ENCODE measurements around the gene CST6. TPM values are rescaled to one million over a fixed set of nuclear protein-coding genes. Genes with fewer than 3 reads are reported as not detected.

CST6 gene
- total and polyA plus RNA-seq, 4 donors, result not detected

DNA sequence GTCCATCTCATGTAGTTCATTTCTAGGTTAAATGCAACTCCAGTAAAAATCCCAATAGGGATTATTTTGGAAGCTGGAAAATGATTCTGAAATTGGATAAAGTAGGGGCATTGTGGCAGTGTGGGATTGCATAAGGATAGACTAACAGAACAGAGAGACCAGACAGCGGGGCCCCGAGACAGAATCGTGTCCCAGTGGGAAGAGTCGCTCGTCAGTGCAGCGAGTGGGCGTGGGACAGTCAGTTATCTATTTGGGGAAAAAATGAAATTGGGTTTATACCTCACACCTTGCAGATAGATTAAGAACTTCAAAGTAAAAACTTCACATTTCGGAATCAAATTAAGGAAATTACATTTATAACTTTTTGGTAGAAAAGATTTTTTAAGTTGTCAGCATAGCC, 39.7 kb upstream of the CST6 start:
- no peak for DNase-seq (ENCODE audit: low spot score)
- Histone ChIP-seq H3K27ac (ENCODE audit: low read depth in 1 of 2, low read length in 2 of 2) (no peak overlapping the region), H3K36me3 (ENCODE audit: control insufficient read depth in 4 of 4, insufficient read depth in 3 of 4, low read depth in 1 of 4, low read length in 3 of 4) (peaks cover 10 to 50% (median 24%) of the 10 kb centered on the region in 4 donors), H3K4me3 (ENCODE audit: low read depth in 1 of 3, low read length in 3 of 3) (no peak overlapping the region), H3K4me1 (ENCODE audit: control insufficient read depth in 4 of 4, insufficient read depth in 4 of 4, low read length in 3 of 4) (no peaks in the 10 kb centered on the region), H3K27me3 (ENCODE audit: control insufficient read depth in 4 of 4, insufficient read depth in 4 of 4, low read length in 3 of 4) (no peaks in the 10 kb centered on the region), H3K9ac (ENCODE audit: low read depth in 1 of 2, low read length in 2 of 2) (no peak overlapping the region), H3K9me3 (ENCODE audit: control insufficient read depth in 4 of 4, low read length in 3 of 4) (no peaks in the 10 kb centered on the region)
- TF ChIP-seq HNF4A (conservative IDR thresholded peaks at IDR 0.05), result no peak
- TF ChIP-seq, protein P1, sequence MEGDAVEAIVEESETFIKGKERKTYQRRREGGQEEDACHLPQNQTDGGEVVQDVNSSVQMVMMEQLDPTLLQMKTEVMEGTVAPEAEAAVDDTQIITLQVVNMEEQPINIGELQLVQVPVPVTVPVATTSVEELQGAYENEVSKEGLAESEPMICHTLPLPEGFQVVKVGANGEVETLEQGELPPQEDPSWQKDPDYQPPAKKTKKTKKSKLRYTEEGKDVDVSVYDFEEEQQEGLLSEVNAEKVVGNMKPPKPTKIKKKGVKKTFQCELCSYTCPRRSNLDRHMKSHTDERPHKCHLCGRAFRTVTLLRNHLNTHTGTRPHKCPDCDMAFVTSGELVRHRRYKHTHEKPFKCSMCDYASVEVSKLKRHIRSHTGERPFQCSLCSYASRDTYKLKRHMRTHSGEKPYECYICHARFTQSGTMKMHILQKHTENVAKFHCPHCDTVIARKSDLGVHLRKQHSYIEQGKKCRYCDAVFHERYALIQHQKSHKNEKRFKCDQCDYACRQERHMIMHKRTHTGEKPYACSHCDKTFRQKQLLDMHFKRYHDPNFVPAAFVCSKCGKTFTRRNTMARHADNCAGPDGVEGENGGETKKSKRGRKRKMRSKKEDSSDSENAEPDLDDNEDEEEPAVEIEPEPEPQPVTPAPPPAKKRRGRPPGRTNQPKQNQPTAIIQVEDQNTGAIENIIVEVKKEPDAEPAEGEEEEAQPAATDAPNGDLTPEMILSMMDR (IDR thresholded peaks at IDR 0.05; ENCODE audit: low read depth, low read length, missing input control), result no peak
- TF ChIP-seq TAF1 (conservative IDR thresholded peaks at IDR 0.05), result no peak
- TF ChIP-seq JUND (IDR thresholded peaks at IDR 0.05), result no peak
- TF ChIP-seq YY1 (IDR thresholded peaks at IDR 0.05), result no peak
- no peak for TF ChIP-seq FOXA1 (IDR thresholded peaks at IDR 0.05)
- no peak for TF ChIP-seq HNF4G (IDR thresholded peaks at IDR 0.05)
- TF ChIP-seq RXRA (IDR thresholded peaks at IDR 0.05), result no peak
- no peak for TF ChIP-seq GABPA (IDR thresholded peaks at IDR 0.05 in 1 of 2, conservative IDR thresholded peaks at IDR 0.05 in 1 of 2)
- no peak for TF ChIP-seq MAX (IDR thresholded peaks at IDR 0.05)
- WGBS, result 98% methylated on average over 8 of the region's 8 CpGs

DNA sequence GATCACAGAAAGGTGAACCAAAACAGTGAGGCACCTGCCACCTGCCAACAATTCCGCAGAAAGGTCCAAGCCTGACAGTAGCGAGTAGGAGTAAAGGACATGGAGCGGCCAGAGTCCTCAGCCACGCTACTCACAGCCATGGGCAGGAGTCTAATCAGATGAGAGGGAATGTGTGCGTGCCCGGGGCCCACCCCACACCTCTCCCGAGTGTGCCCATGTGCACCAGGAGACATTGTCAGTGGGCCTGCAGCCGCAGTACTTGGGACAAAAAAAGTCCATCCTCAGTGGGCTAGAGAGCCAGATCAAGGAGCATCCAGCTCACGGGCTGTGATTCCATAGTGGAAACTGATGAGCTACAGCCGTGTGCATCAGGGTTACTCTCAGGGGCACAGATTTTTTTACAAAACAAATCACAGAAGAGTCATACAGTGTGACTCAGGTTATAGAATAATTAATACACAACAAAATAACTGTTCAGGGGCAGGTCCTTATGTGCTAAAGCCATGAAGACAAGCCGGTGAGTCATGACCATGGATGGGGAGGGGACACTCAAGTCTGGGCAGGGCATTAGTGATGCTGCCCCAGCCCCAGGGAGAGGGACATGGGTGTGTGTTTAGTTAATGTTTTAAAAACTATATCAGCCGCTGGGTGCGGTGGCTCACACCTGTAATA, 38.2 kb upstream of the CST6 start:
- H3K4me1 ChIP-seq (ENCODE audit: control insufficient read depth in 4 of 4, insufficient read depth in 4 of 4, low read length in 3 of 4), result no peaks in the 10 kb centered on the region
- TF ChIP-seq YY1 (IDR thresholded peaks at IDR 0.05) (no peak), NR2F2 (IDR thresholded peaks at IDR 0.05) (no peak), FOXA2 (IDR thresholded peaks at IDR 0.05) (no peak), FOXA1 (IDR thresholded peaks at IDR 0.05) (no peak), HNF4A (conservative IDR thresholded peaks at IDR 0.05) (no peak), REST (IDR thresholded peaks at IDR 0.05) (no peak), TAF1 (conservative IDR thresholded peaks at IDR 0.05) (no peak), RAD21 (IDR thresholded peaks at IDR 0.05) (no peak), JUND (IDR thresholded peaks at IDR 0.05) (no peak), SP1 (IDR thresholded peaks at IDR 0.05) (no peak), GABPA (IDR thresholded peaks at IDR 0.05 in 1 of 2, conservative IDR thresholded peaks at IDR 0.05 in 1 of 2) (no peak), RXRA (IDR thresholded peaks at IDR 0.05) (no peak), MAX (IDR thresholded peaks at IDR 0.05) (no peak), EGR1 (IDR thresholded peaks at IDR 0.05; ENCODE audit: low read depth in 2 of 2) (no peak)
- TF ChIP-seq, protein P2, sequence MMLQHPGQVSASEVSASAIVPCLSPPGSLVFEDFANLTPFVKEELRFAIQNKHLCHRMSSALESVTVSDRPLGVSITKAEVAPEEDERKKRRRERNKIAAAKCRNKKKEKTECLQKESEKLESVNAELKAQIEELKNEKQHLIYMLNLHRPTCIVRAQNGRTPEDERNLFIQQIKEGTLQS (IDR thresholded peaks at IDR 0.05), result no peak
- TF ChIP-seq, protein P1 (IDR thresholded peaks at IDR 0.05; ENCODE audit: low read depth, low read length, missing input control), result no peak
- TF ChIP-seq, protein P3, sequence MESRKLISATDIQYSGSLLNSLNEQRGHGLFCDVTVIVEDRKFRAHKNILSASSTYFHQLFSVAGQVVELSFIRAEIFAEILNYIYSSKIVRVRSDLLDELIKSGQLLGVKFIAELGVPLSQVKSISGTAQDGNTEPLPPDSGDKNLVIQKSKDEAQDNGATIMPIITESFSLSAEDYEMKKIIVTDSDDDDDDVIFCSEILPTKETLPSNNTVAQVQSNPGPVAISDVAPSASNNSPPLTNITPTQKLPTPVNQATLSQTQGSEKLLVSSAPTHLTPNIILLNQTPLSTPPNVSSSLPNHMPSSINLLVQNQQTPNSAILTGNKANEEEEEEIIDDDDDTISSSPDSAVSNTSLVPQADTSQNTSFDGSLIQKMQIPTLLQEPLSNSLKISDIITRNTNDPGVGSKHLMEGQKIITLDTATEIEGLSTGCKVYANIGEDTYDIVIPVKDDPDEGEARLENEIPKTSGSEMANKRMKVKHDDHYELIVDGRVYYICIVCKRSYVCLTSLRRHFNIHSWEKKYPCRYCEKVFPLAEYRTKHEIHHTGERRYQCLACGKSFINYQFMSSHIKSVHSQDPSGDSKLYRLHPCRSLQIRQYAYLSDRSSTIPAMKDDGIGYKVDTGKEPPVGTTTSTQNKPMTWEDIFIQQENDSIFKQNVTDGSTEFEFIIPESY (IDR thresholded peaks at IDR 0.05), result no peak
- H3K27me3 ChIP-seq (ENCODE audit: control insufficient read depth in 4 of 4, insufficient read depth in 4 of 4, low read length in 3 of 4), result no peaks in the 10 kb centered on the region
- no peak overlapping the region for H3K27ac ChIP-seq (ENCODE audit: low read depth in 1 of 2, low read length in 2 of 2)
- H3K9me3 ChIP-seq (ENCODE audit: control insufficient read depth in 4 of 4, low read length in 3 of 4), result no peaks in the 10 kb centered on the region
- no peak for DNase-seq (ENCODE audit: low spot score)
- WGBS, result 94% methylated on average over 13 of the region's 13 CpGs
- H3K4me3 ChIP-seq (ENCODE audit: low read depth in 1 of 3, low read length in 3 of 3), result no peak overlapping the region
- H3K36me3 ChIP-seq (ENCODE audit: control insufficient read depth in 4 of 4, insufficient read depth in 3 of 4, low read depth in 1 of 4, low read length in 3 of 4), result peaks cover 12 to 50% (median 26%) of the 10 kb centered on the region in 4 donors
- no peak overlapping the region for H3K9ac ChIP-seq (ENCODE audit: low read depth in 1 of 2, low read length in 2 of 2)

Measured in liver (tissue), 9 donors.